H9 (cell line): ENCODE results near the gene SNRNP70. TPM values are rescaled to one million over a fixed set of nuclear protein-coding genes. Genes with fewer than 3 reads are reported as not detected.
A peak's percentile ranks its signal among the peaks of the same experiment; 100 is the strongest.

Source experiments
- DNase-seq: peaks from one replicate; pipeline ENCODE4 v3.0.0-alpha.2; 2017
- H2AFZ ChIP-seq: one replicate; pipeline ENCODE4 v1.6.1; 2013; ENCODE audit warnings: mild to moderate bottlenecking, low read length, control low read depth, moderate library complexity
- H2AK5ac ChIP-seq: 2 replicates; pipeline ENCODE4 v1.6.1; 2013; ENCODE audit warnings: low read length, control low read depth, mixed read lengths; ENCODE audit not compliant: insufficient read length
- H2BK120ac ChIP-seq: one replicate; pipeline ENCODE4 v1.6.1; 2013; ENCODE audit warnings: low read depth, mild to moderate bottlenecking, low read length, control low read depth, inconsistent platforms; ENCODE audit not compliant: poor library complexity, severe bottlenecking
- H2BK12ac ChIP-seq: 2 replicates; pipeline ENCODE4 v1.6.1; 2013; ENCODE audit warnings: low read length, control low read depth, mixed read lengths, low read depth; ENCODE audit not compliant: insufficient read length
- H2BK15ac ChIP-seq: 2 replicates; pipeline ENCODE4 v1.6.1; 2013; ENCODE audit warnings: low read depth, low read length, control low read depth
- H2BK20ac ChIP-seq: one replicate; pipeline ENCODE4 v1.6.1; 2013; ENCODE audit warnings: low read depth, mild to moderate bottlenecking, low read length, control low read depth, inconsistent platforms; ENCODE audit not compliant: poor library complexity, severe bottlenecking
- H2BK5ac ChIP-seq: 2 replicates; pipeline ENCODE4 v1.6.1; 2013; ENCODE audit warnings: low read length, control low read depth, mixed read lengths; ENCODE audit not compliant: insufficient read length
- H3K14ac ChIP-seq: 2 replicates; pipeline ENCODE4 v1.6.1; 2013; ENCODE audit warnings: low read length, control low read depth; ENCODE audit not compliant: insufficient read depth
- H3K18ac ChIP-seq: 2 replicates; pipeline ENCODE4 v1.6.1; 2013; ENCODE audit warnings: low read depth, mild to moderate bottlenecking, mixed read lengths, low read length, control low read depth; ENCODE audit not compliant: insufficient read length
- H3K23ac ChIP-seq: 2 replicates; pipeline ENCODE4 v1.6.1; 2013; ENCODE audit warnings: low read length, control low read depth, mixed read lengths, low read depth; ENCODE audit not compliant: insufficient read length
- H3K23me2 ChIP-seq: 2 replicates; pipeline ENCODE4 v1.6.1; 2013; ENCODE audit warnings: low read depth, mild to moderate bottlenecking, mixed read lengths, low read length, control low read depth; ENCODE audit not compliant: insufficient read length, poor library complexity, severe bottlenecking
- H3K27ac ChIP-seq: 2 replicates; pipeline ENCODE4 v1.5.1; 2013; ENCODE audit warnings: low read length, control low read depth, mixed read lengths, low read depth; ENCODE audit not compliant: insufficient read length
- H3K27me3 ChIP-seq: 2 replicates; pipeline ENCODE4 v1.6.1; 2013; ENCODE audit warnings: low read length, control low read depth, inconsistent platforms; ENCODE audit not compliant: insufficient read depth
- H3K4ac ChIP-seq: 2 replicates; pipeline ENCODE4 v1.6.1; 2013; ENCODE audit warnings: low read depth, mild to moderate bottlenecking, control low read depth, inconsistent platforms, low read length, moderate library complexity
- H3K4me1 ChIP-seq: 2 replicates; pipeline ENCODE4 v1.6.1; 2013; ENCODE audit warnings: low read length, control low read depth, inconsistent platforms; ENCODE audit not compliant: insufficient read depth
- H3K4me2 ChIP-seq: 2 replicates; pipeline ENCODE4 v1.6.1; 2013; ENCODE audit warnings: low read length, control low read depth, mixed read lengths; ENCODE audit not compliant: insufficient read length, insufficient read depth
- H3K56ac ChIP-seq: 2 replicates; pipeline ENCODE4 v1.6.1; 2013; ENCODE audit warnings: low read depth, mild to moderate bottlenecking, mixed read lengths, low read length, control low read depth; ENCODE audit not compliant: insufficient read length
- H3K79me1 ChIP-seq: 2 replicates; pipeline ENCODE4 v1.6.1; 2013; ENCODE audit warnings: low read depth, mild to moderate bottlenecking, moderate library complexity, low read length, control low read depth, inconsistent platforms; ENCODE audit not compliant: insufficient read depth, poor library complexity, severe bottlenecking
- H3K79me2 ChIP-seq: 2 replicates; pipeline ENCODE4 v1.6.1; 2013; ENCODE audit warnings: low read length, control low read depth, inconsistent platforms; ENCODE audit not compliant: insufficient read depth
- H3K9ac ChIP-seq: 2 replicates; pipeline ENCODE4 v1.6.1; 2013; ENCODE audit warnings: low read length, control low read depth, mixed read lengths; ENCODE audit not compliant: insufficient read length; ENCODE audit errors: extremely low read depth
- H3K9me3 ChIP-seq: one replicate; pipeline ENCODE4 v1.6.1; 2013; ENCODE audit warnings: low read depth, low read length, inconsistent platforms; ENCODE audit not compliant: control insufficient read depth
- H3T11ph ChIP-seq: one replicate; pipeline ENCODE4 v1.6.1; 2013; ENCODE audit warnings: mild to moderate bottlenecking, low read length, control low read depth, inconsistent platforms
- H4K20me1 ChIP-seq: one replicate; pipeline ENCODE4 v1.6.1; 2013; ENCODE audit not compliant: control insufficient read depth, insufficient read length, insufficient read depth
- H4K5ac ChIP-seq: 2 replicates; pipeline ENCODE4 v1.6.1; 2013; ENCODE audit warnings: low read depth, mild to moderate bottlenecking, mixed read lengths, low read length, control low read depth; ENCODE audit not compliant: insufficient read length
- H4K8ac ChIP-seq: replicated peaks from 2 replicates; pipeline ENCODE4 v1.6.1; 2013; ENCODE audit warnings: low read length, control low read depth, mixed read lengths, low read depth; ENCODE audit not compliant: insufficient read length
- H4K91ac ChIP-seq: 2 replicates; pipeline ENCODE4 v1.6.1; 2013; ENCODE audit warnings: low read depth, mild to moderate bottlenecking, moderate library complexity, mixed read lengths, low read length, control low read depth; ENCODE audit not compliant: insufficient read length
- H3K27ac Mint-ChIP-seq, 3 experiments: 2 replicates in 2 of 3; 3 replicates in 1 of 3; pipeline ENCODE4 v1.8.0; 2020 to 2021; ENCODE audit warnings: mixed read lengths in 3 of 3, mild to moderate bottlenecking in 1 of 3, moderate library complexity in 1 of 3
- H3K27me3 Mint-ChIP-seq: 2 replicates; pipeline ENCODE4 v1.8.0; 2021; ENCODE audit warnings: low read depth, mild to moderate bottlenecking, moderate library complexity, mixed read lengths
- H3K36me3 Mint-ChIP-seq, 3 experiments: 2 replicates in 2 of 3; 3 replicates in 1 of 3; pipeline ENCODE4 v1.8.0; 2020 to 2021; ENCODE audit warnings: low read depth in 3 of 3, mixed read lengths in 3 of 3; ENCODE audit not compliant: insufficient read depth in 1 of 3
- H3K4me1 Mint-ChIP-seq, 2 experiments: 2 replicates each; pipeline ENCODE4 v1.8.0; 2020; ENCODE audit warnings: mixed read lengths in 2 of 2
- H3K4me3 Mint-ChIP-seq, 2 experiments: 2 replicates in 1 of 2; 3 replicates in 1 of 2; pipeline ENCODE4 v1.8.0; 2020 to 2021; ENCODE audit warnings: mild to moderate bottlenecking in 2 of 2, mixed read lengths in 2 of 2, moderate library complexity in 1 of 2
- H3K9me3 Mint-ChIP-seq, 2 experiments: 2 replicates in 1 of 2; 3 replicates in 1 of 2; pipeline ENCODE4 v1.8.0; 2020; ENCODE audit warnings: mild to moderate bottlenecking in 2 of 2, mixed read lengths in 2 of 2, moderate library complexity in 1 of 2
- WGBS: extraction: QIAGEN DNeasy Blood & Tissue Kit; methylation state at CpG from one replicate; pipeline ENCODE4 v1.1.7; 2013; ENCODE audit warnings: missing lambda C conversion rate, low lambda C conversion rate, mixed read lengths; ENCODE audit not compliant: insufficient read length; ENCODE audit errors: extremely low coverage; 5-methylcytosine and 5-hydroxymethylcytosine counted together
- total RNA-seq: library from RNA; stranded (reverse); gene quantifications from 2 replicates; pipeline ENCODE4 v1.2.1, GENCODE V29; 2021
- TF ChIP-seq, protein P1 (sequence below): fragments of 200-600 bp; sonication (generic); conservative IDR thresholded peaks from 3 replicates; pipeline ENCODE4 v1.8.0; 2021; ENCODE audit warnings: antibody characterized with exemption, mild to moderate bottlenecking

The SNRNP70 gene
- total RNA-seq, 1 experiment from 2014 or later = 295 TPM

DNA sequence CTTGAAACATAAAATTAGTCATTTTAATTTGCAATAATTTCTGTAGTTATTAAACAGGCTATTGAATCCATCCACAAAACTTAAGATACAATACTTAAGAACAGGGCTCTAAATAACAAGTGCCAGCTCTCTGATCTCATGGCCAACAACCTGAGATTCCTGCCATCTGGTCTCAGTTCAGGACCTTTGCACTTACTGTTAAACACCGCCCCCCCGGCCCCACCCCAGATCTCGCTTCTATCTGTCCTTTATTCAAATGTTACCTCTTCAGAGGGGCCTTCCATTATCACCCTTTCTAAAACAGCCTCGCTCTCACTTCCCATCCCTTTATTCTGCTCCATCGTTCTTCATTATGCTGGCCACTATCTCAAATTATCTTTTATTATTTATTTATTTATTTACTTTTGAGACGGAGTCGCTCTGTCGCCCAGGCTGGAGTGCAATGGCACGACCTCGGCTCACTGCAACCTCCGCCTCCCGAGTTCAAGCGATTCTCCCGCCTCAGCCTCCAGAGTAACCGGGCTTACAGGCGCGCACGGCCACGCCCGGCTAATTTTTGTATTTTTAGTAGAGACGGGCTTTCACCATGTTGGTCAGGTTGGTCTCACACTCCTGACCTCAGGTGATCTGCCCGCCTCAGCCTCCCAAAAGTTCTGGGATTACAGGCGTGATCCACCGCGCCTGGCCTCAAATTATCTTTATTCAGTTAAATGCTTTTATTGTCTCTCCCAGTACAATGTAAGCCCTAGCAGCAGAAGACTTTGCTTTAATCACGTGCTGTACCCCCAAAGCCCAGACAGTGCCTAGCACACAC lies 838 bp upstream of the SNRNP70 start:
- no peak overlapping the region for H2AFZ ChIP-seq
- Mint-ChIP-seq H3K9me3 (peaks cover 3% of the 10 kb centered on the region in 2 experiments; a peak in 3 of 5 replicates), H3K4me3 (peak overlapping the region; percentile 95 to 98), H3K27ac (peak overlapping the region; percentile 90 to 99 (median 98); a peak in 6 of 7 replicates), H3K4me1 (peaks cover 12 to 20% of the 10 kb centered on the region in 2 experiments), H3K36me3 (peaks cover 22 to 31% (median 29%) of the 10 kb centered on the region in 3 experiments), H3K27me3 (peaks cover 26% of the 10 kb centered on the region)
- H3K23ac ChIP-seq = no peak overlapping the region
- no peak overlapping the region for H2BK12ac ChIP-seq
- no peak overlapping the region for H2AK5ac ChIP-seq
- H3T11ph ChIP-seq = no peak overlapping the region
- H3K9me3 ChIP-seq = no peaks in the 10 kb centered on the region
- no peak overlapping the region for H3K27ac ChIP-seq
- no peak overlapping the region for H3K56ac ChIP-seq
- H2BK120ac ChIP-seq = no peak overlapping the region
- no peak overlapping the region for H2BK15ac ChIP-seq
- WGBS = no CpG with 5 or more reads among the region's 26 CpGs
- peak overlapping the region; percentile 51 for H3K4me2 ChIP-seq
- H2BK5ac ChIP-seq = no peak overlapping the region
- H3K14ac ChIP-seq = no peak overlapping the region
- peaks cover 2% of the 10 kb centered on the region; the same call in 1 of the 2 replicates for H3K4me1 ChIP-seq
- no peaks in the 10 kb centered on the region for H4K20me1 ChIP-seq
- no peak overlapping the region for H3K18ac ChIP-seq
- H3K27me3 ChIP-seq = no peaks in the 10 kb centered on the region
- no peak overlapping the region for H4K8ac ChIP-seq
- H3K79me2 ChIP-seq = peaks cover 28% of the 10 kb centered on the region
- TF ChIP-seq, protein P1, sequence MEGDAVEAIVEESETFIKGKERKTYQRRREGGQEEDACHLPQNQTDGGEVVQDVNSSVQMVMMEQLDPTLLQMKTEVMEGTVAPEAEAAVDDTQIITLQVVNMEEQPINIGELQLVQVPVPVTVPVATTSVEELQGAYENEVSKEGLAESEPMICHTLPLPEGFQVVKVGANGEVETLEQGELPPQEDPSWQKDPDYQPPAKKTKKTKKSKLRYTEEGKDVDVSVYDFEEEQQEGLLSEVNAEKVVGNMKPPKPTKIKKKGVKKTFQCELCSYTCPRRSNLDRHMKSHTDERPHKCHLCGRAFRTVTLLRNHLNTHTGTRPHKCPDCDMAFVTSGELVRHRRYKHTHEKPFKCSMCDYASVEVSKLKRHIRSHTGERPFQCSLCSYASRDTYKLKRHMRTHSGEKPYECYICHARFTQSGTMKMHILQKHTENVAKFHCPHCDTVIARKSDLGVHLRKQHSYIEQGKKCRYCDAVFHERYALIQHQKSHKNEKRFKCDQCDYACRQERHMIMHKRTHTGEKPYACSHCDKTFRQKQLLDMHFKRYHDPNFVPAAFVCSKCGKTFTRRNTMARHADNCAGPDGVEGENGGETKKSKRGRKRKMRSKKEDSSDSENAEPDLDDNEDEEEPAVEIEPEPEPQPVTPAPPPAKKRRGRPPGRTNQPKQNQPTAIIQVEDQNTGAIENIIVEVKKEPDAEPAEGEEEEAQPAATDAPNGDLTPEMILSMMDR = no peak
- no peak overlapping the region for H4K91ac ChIP-seq
- no peak for DNase-seq
- H3K79me1 ChIP-seq = peaks cover 6% of the 10 kb centered on the region
- peaks cover 7% of the 10 kb centered on the region for H3K23me2 ChIP-seq
- no peak overlapping the region for H2BK20ac ChIP-seq
- H3K9ac ChIP-seq = peak overlapping the region; percentile 67
- H3K4ac ChIP-seq = no peak overlapping the region
- no peak overlapping the region for H4K5ac ChIP-seq
